Right lobe of liver (tissue), 6 donors: Measurements from ENCODE around the gene BACH2. TPM values are rescaled to one million over a fixed set of nuclear protein-coding genes. Genes with fewer than 3 reads are reported as not detected.
A peak's percentile ranks its signal among the peaks of the same experiment; 100 is the strongest.

Experiments used
- ATAC-seq, 4 donors: fragments of 200-7000 bp; cut with Tn5 transposase; one replicate each; pipeline ENCODE4 v1.9.1; 2020; ENCODE audit warnings: mild to moderate bottlenecking in 4 of 4, moderate library complexity in 4 of 4
- DNase-seq, 3 donors: peaks; one replicate each; pipeline ENCODE4 v3.0.0-alpha.2; 2020
- H3K27ac ChIP-seq, 3 donors: fragments of 200-600 bp; one replicate each; pipeline ENCODE4 v1.8.0; 2022
- H3K27me3 ChIP-seq, 2 donors: fragments of 200-600 bp; one replicate each; pipeline ENCODE4 v1.8.0; 2022
- H3K36me3 ChIP-seq, 4 donors: fragments of 200-600 bp; sonication (generic) in 1 of 4; one replicate each; pipeline versions ENCODE4 v1.5.1 to v1.8.0; 2017 to 2022; ENCODE audit warnings: control low read depth in 1 of 4
- H3K4me1 ChIP-seq, 4 donors: fragments of 200-600 bp; sonication (generic) in 1 of 4; one replicate each; pipeline versions ENCODE4 v1.5.1 to v1.8.0; 2017 to 2022; ENCODE audit warnings: control low read depth in 1 of 4
- H3K4me3 ChIP-seq, 3 donors: fragments of 200-600 bp; one replicate each; pipeline ENCODE4 v1.8.0; 2022
- H3K9me3 ChIP-seq, 4 donors: fragments of 200-600 bp; sonication (generic) in 1 of 4; one replicate each; pipeline versions ENCODE4 v1.5.1 to v1.8.0; 2017 to 2022; ENCODE audit warnings: control low read depth in 1 of 4
- POLR2A ChIP-seq: fragments of 450-650 bp; IDR thresholded peaks from one replicate; pipeline ENCODE4 v1.6.1; 2017; ENCODE audit warnings: antibody characterized with exemption, mild to moderate bottlenecking
- WGBS: methylation state at CpG from one replicate; pipeline ENCODE4 v1.1.6; 2018; ENCODE audit warnings: low coverage, low lambda C conversion rate; ENCODE audit not compliant: insufficient coverage; ENCODE audit errors: missing lambda C conversion rate; 5-methylcytosine and 5-hydroxymethylcytosine counted together
- intact Hi-C, 2 donors: fragments of 100-400 bp; cut with DNase I; formaldehyde crosslinking; loops; one replicate each; pipeline versions ENCODE4 v1.11.2 to v1.14.1; 2022
- total RNA-seq, 6 experiments: library from RNA; depleted of rRNA in 2 of 6; stranded (reverse); fragments of >200 nt in 2 of 6; fragmentation: NEBNext Ultra II Directional in 3 of 6; extraction: Animal tissue kit (Norgen Biotek cat#: 25700) in 3 of 6; gene quantifications; one replicate each; pipeline versions ENCODE4 v1.1.0 to v1.2.4, GENCODE V29; 2016 to 2023
- TF ChIP-seq, protein P1 (sequence below), 4 donors: fragments of 200-600 bp in 3 of 4; fragments of 450-650 bp in 1 of 4; IDR thresholded peaks; one replicate each; pipeline versions ENCODE4 v1.5.1 to v1.8.0; 2016 to 2022; ENCODE audit warnings: antibody characterized with exemption in 4 of 4, mild to moderate bottlenecking in 2 of 4
- donor health status: DM: no; HTN: yes; CAD: no.
- donor health status: DM: no; HTN: no; CAD: no.
- donor health status: DM: no; HTN: no; CAD: no.
- donor health status: DM: no; HTN: yes; CAD: no.
- donor health status: DM: no; HTN: yes; CAD: no.

The BACH2 gene
- total RNA-seq, 6 experiments from 2014 or later = 2.6 to 12.6 (median 3.1) TPM

DNA sequence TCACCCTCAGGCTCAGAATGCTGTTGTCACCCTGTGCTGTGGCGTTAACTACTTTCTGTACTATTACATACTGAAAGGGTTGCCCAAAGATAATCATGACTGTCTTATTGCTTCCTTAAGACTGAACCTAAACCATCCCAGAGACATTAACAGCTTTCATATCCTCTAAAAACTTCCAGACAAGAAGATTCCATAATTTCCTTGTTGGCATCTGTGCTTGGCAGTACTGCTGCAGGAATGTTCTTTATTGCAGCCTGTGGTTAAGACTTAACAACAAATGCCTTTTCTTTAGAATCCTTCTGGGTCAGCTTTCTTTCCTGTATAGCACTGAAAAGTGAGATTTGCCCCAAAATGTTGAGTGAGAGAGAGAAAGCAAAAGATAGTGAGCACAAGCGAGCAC lies 292.7 kb downstream of the BACH2 start:
- TF ChIP-seq POLR2A = no peak
- TF ChIP-seq, protein P1, sequence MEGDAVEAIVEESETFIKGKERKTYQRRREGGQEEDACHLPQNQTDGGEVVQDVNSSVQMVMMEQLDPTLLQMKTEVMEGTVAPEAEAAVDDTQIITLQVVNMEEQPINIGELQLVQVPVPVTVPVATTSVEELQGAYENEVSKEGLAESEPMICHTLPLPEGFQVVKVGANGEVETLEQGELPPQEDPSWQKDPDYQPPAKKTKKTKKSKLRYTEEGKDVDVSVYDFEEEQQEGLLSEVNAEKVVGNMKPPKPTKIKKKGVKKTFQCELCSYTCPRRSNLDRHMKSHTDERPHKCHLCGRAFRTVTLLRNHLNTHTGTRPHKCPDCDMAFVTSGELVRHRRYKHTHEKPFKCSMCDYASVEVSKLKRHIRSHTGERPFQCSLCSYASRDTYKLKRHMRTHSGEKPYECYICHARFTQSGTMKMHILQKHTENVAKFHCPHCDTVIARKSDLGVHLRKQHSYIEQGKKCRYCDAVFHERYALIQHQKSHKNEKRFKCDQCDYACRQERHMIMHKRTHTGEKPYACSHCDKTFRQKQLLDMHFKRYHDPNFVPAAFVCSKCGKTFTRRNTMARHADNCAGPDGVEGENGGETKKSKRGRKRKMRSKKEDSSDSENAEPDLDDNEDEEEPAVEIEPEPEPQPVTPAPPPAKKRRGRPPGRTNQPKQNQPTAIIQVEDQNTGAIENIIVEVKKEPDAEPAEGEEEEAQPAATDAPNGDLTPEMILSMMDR (IDR thresholded peaks at IDR 0.05) = no peak
- intact Hi-C loops = no loop called here

DNA sequence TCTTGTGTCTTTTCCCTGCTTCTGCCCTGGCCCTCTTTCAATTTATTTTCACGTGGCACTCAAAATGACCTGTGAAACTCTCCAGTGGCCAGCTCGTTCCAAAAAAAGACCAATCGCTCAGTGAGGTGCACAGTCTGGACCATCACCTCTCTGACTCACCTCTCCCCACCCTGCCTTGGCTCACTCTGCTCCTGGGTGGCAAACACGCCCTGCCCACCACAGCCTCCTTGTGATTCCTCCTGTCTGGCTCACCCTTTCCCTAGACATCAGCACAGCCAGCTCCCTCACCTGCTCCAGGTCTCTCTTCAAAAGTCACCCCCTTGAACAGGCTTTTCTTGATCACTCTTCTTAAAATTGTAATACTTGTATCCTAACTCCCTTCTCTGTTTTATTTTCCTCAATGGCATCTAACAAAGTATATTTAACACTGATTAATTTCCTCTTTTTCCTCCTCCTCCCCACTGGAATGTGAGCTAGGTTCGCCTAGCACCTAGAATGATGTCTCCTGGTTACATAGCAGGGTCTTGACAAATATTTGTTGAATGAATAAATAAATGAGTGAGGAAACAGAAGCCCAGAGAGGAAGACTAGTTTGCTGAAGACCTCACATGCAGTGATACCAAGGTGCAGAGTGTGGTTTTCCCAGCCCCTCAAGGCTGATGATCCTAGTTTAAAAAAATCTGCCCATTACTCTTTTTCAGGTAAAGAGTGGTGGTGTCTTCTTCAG lies 293.4 kb downstream of the BACH2 start:
- intact Hi-C loops = no loop called here
- ATAC-seq = no peak
- Histone ChIP-seq H3K27me3 (no peaks in the 10 kb centered on the region), H3K4me1 (peaks cover 0 to 10% (median 0%) of the 10 kb centered on the region in 4 donors), H3K4me3 (no peak overlapping the region), H3K27ac (no peak overlapping the region), H3K9me3 (no peaks in the 10 kb centered on the region), H3K36me3 (no peaks in the 10 kb centered on the region)
- no peak for DNase-seq
- TF ChIP-seq, protein P1 (IDR thresholded peaks at IDR 0.05) = no peak
- TF ChIP-seq POLR2A = no peak
- WGBS = 96% methylated on average over 5 of the region's 5 CpGs

More for the DNA sequence above, 292.7 kb downstream of the BACH2 start:
- ATAC-seq (no peak), DNase-seq (no peak)
- Histone ChIP-seq H3K36me3 (no peaks in the 10 kb centered on the region), H3K4me1 (peaks cover 0 to 10% (median 0%) of the 10 kb centered on the region in 4 donors), H3K9me3 (no peaks in the 10 kb centered on the region), H3K27me3 (no peaks in the 10 kb centered on the region), H3K4me3 (no peak overlapping the region), H3K27ac (no peak overlapping the region)
- WGBS = 100% methylated on average over 2 of the region's 2 CpGs

DNA sequence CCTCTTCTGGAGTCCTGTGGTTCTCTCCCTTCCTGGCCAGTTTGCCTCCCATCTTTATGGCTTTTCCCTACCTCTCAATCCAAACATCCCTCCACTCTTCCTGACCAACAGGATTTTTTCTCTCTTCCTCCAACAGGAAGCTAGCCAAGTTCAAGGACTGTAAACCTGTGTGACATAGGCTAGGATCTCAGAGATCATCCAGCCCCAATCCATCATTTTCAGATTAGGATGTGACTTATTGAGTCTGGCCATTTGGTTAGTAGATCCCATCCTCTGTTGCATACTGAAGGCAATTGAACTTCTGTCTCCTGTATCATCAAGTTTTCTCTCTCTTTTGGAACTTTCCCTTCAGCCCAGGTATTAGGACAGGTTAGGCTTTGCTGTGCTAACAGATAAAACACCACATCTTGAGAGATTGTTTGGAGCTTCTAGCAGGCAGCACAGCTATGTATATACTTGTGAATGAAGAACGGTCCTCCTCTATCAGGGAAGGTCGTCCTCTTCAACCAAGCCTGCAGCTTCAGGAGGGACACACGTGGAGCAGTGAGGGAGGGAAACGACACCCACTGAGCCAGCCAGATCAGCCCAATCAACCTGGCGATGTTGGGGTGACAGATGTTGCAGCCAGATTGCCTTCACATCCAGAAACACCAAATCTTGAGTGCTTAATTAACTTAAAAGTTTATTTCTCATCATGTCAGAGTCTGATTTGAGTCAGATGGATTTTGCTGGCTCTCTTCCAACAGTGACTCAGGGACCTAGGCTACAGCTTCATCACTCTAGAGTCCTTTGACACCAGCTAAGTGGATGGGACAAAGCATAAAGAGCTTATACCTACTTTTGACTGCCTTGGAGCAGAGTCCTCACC lies 295.5 kb downstream of the BACH2 start:
- no peak for DNase-seq
- no peak overlapping the region for H3K27ac ChIP-seq
- peaks cover 0 to 10% (median 0%) of the 10 kb centered on the region in 4 donors for H3K4me1 ChIP-seq
- no peaks in the 10 kb centered on the region for H3K36me3 ChIP-seq
- WGBS = 98% methylated on average over 5 of the region's 5 CpGs
- no peak overlapping the region for H3K4me3 ChIP-seq
- ATAC-seq = no peak
- no peaks in the 10 kb centered on the region for H3K27me3 ChIP-seq
- intact Hi-C loops = no loop called here
- no peaks in the 10 kb centered on the region for H3K9me3 ChIP-seq
- TF ChIP-seq, protein P1 (IDR thresholded peaks at IDR 0.05) = no peak
- no peak for TF ChIP-seq POLR2A

DNA sequence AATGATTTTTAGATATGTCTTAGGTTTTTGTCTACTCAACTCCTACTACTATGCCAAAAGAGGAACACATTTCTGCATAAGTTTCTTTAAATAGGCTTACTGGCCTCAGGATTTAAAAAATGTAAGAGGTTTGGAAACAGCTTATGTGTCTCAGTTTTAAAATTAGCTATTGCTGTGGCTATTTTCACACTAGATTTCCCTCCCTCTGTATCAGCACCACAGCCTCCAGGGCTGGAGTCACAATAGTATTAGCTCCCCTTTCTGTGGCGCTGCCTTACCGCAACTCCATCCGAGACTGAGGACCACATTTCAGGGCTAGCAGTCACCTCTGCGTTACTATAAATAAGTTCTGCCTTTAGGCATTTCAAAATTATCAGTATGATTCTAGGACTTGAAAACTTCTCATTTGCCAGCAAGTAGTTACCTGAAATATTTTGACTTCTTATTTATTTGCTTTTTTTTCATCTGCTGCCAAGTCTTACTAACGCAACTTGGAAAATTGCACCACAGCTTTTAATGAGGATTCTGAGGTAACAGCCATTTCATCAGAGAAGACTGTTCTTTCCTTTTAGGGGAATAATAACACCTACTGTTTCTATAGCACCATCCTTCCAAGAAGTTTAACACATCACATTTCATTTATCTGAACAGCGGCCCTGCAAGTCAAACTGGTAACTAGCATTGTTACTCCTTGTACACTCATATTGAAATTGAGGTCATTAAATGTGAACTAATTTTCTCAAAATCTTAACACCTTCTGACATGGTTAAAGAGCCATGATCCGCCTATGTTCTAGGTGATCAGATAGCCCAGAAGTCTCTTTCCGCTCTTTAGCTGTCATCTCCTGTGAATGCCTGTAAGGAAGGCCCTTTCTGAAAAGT lies 296.5 kb downstream of the BACH2 start:
- intact Hi-C loops = no loop called here
- ATAC-seq (peak in 1 of 4 donors; percentile 24), DNase-seq (no peak)
- no peak overlapping the region for H3K4me3 ChIP-seq
- no peaks in the 10 kb centered on the region for H3K36me3 ChIP-seq
- no peaks in the 10 kb centered on the region for H3K27me3 ChIP-seq
- no peaks in the 10 kb centered on the region for H3K9me3 ChIP-seq
- H3K4me1 ChIP-seq = peaks cover 0 to 10% (median 0%) of the 10 kb centered on the region in 4 donors
- H3K27ac ChIP-seq = no peak overlapping the region
- TF ChIP-seq POLR2A = no peak
- TF ChIP-seq, protein P1 (IDR thresholded peaks at IDR 0.05) = no peak
- 81% methylated on average over 8 of the region's 8 CpGs for WGBS
